PC-3 (cell line): ENCODE measurements around the gene GPR75. TPM values are rescaled to one million over a fixed set of nuclear protein-coding genes. Genes with fewer than 3 reads are reported as not detected.

ENCODE experiments used
- ATAC-seq: fragments of 200-7000 bp; cut with Tn5 transposase; 2 replicates; pipeline ENCODE4 v1.9.1; 2020; ENCODE audit warnings: mild to moderate bottlenecking, moderate library complexity
- BruUV-seq: library from RNA; stranded (reverse); fragments of 400-500 nt; replicated peaks from 2 replicates; lab custom pipeline; 2021; lab: Mats Ljungman, UMichigan
- CTCF ChIA-PET: fragments of 300-600 bp; sonication (Branson Sonifier 250); formaldehyde crosslinking; loops from one replicate; lab custom pipeline; 2022; ENCODE audit warnings: antibody characterized with exemption; lab: Charles Lee
- POLR2A ChIA-PET: fragments of 300-600 bp; sonication (Branson Sonifier 250); formaldehyde crosslinking; loops from one replicate; lab custom pipeline; 2022; ENCODE audit warnings: antibody characterized with exemption; ENCODE audit not compliant: unreplicated experiment; lab: Charles Lee
- DNase-seq: peaks from one replicate; pipeline ENCODE4 v3.0.0-alpha.2; 2015
- H2AFZ ChIP-seq: fragments of 300-600 bp; sonication (generic); 2 replicates; pipeline ENCODE4 v1.6.0; 2016; ENCODE audit warnings: antibody characterized with exemption, low read length
- H3F3A ChIP-seq: fragments of 300-600 bp; sonication (generic); one replicate; pipeline ENCODE4 v1.6.0; 2017; ENCODE audit warnings: antibody characterized with exemption, low read length, control low read depth, mild to moderate bottlenecking; ENCODE audit not compliant: unreplicated experiment
- H3K27ac ChIP-seq: fragments of 300-600 bp; sonication (generic); 2 replicates; pipeline ENCODE4 v1.5.1; 2016; ENCODE audit warnings: mild to moderate bottlenecking, low read length
- H3K27me3 ChIP-seq: fragments of 300-600 bp; sonication (generic); 2 replicates; pipeline ENCODE4 v1.6.1; 2016; ENCODE audit warnings: low read length, mixed read lengths
- H3K36me3 ChIP-seq: fragments of 300-600 bp; sonication (generic); 2 replicates; pipeline ENCODE4 v1.6.1; 2016; ENCODE audit warnings: low read depth, mixed run types, low read length, mixed read lengths
- H3K4me1 ChIP-seq: fragments of 300-600 bp; sonication (generic); 2 replicates; pipeline ENCODE4 v1.5.1; 2016; ENCODE audit warnings: low read length; ENCODE audit not compliant: insufficient read depth
- H3K4me2 ChIP-seq: fragments of 300-600 bp; sonication (generic); 2 replicates; pipeline ENCODE4 v1.6.0; 2016; ENCODE audit warnings: low read length
- H3K4me3 ChIP-seq: fragments of 300-600 bp; sonication (generic); 2 replicates; pipeline ENCODE4 v1.5.1; 2016; ENCODE audit warnings: mild to moderate bottlenecking, low read length, mixed read lengths
- H3K79me2 ChIP-seq: fragments of 300-600 bp; sonication (generic); 2 replicates; pipeline ENCODE4 v1.6.1; 2017; ENCODE audit warnings: low read length, mixed read lengths
- H3K9ac ChIP-seq: fragments of 300-600 bp; sonication (generic); 2 replicates; pipeline ENCODE4 v1.6.0; 2016; ENCODE audit warnings: mild to moderate bottlenecking, low read length
- H3K9me2 ChIP-seq: fragments of 300-600 bp; sonication (generic); replicated peaks from 2 replicates; pipeline ENCODE4 v1.6.1; 2016; ENCODE audit warnings: mixed run types, low read length, mixed read lengths
- H3K9me3 ChIP-seq: fragments of 300-600 bp; sonication (generic); 2 replicates; pipeline ENCODE4 v1.6.1; 2016; ENCODE audit warnings: low read length, mixed read lengths
- H4K20me1 ChIP-seq: fragments of 300-600 bp; sonication (generic); 2 replicates; pipeline ENCODE4 v1.6.1; 2016; ENCODE audit warnings: low read length, mixed read lengths
- EZH2 ChIP-seq: fragments of 300-600 bp; sonication (generic); IDR thresholded peaks from one replicate; pipeline ENCODE4 v1.6.1; 2017; ENCODE audit warnings: antibody characterized with exemption, mild to moderate bottlenecking, low read length; ENCODE audit not compliant: unreplicated experiment
- EZH2phosphoT487 ChIP-seq: fragments of 300-600 bp; sonication (generic); IDR thresholded peaks from 2 replicates; pipeline ENCODE4 v1.6.1; 2018; ENCODE audit warnings: mild to moderate bottlenecking, antibody characterized with exemption, low read length, borderline replicate concordance
- intact Hi-C: fragments of 100-400 bp; cut with micrococcal nuclease; formaldehyde crosslinking; loops from 2 replicates; pipeline ENCODE4 v1.9.0; 2023
- microRNA-seq: library from miRNA; unstranded; fragments of <30 nt; microRNA quantifications from one replicate; pipeline ENCODE4 v1.1.0, GENCODE V29; 2020; ENCODE audit not compliant: unreplicated experiment
- total RNA-seq: library from RNA; depleted of rRNA; stranded (reverse); fragments of >200 nt; gene quantifications from 2 replicates; pipeline ENCODE4 v1.2.3, GENCODE V29; 2014; rRNA removed
- TF ChIP-seq, protein P1 (sequence below): fragments of 300-600 bp; sonication (generic); conservative IDR thresholded peaks from 2 replicates; pipeline ENCODE4 v1.5.1; 2017; ENCODE audit warnings: antibody characterized with exemption, low read depth, mild to moderate bottlenecking, low read length

GPR75 gene
- total RNA-seq, 1 experiment from 2014 or later = 1.5 TPM

DNA sequence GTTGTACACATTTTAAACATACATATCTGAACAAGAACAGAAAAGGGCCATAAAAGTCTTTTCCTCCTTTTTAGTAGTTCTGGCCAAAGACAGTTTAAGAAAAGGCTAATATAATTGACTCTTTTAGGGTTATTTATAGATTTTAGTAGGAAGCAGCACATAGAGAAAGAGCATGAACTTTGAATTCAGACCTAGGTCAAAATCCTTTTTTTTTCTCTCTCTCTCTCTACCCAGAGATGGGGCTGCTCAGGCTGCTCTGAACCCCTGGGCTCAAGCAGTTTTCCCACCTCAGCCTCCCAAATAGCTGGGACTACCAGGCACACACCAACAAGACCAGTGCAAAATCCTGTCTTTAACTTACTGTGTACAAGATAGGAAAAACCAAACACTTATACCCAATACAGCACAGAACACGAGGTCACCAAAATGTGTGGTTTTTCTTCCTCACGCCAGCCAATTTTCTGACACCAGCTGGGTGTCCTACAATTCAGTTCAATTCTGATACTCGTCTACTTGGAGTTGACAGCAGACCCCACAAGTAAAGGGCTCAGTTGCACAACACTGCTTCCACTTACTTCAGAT lies 40.8 kb downstream of the GPR75 start:
- ATAC-seq (no peak), DNase-seq (no peak)
- no peaks in the 10 kb centered on the region for H4K20me1 ChIP-seq
- no TSS peak for BruUV-seq
- intact Hi-C loops = no loop called here
- H3K4me1 ChIP-seq = no peaks in the 10 kb centered on the region
- H2AFZ ChIP-seq = no peak overlapping the region
- H3K27me3 ChIP-seq = no peaks in the 10 kb centered on the region
- TF ChIP-seq EZH2phosphoT487 = no peak
- H3K4me2 ChIP-seq = no peak overlapping the region
- H3K9ac ChIP-seq = no peak overlapping the region
- H3K4me3 ChIP-seq = no peak overlapping the region
- POLR2A ChIA-PET = no interaction called here
- no peaks in the 10 kb centered on the region for H3F3A ChIP-seq
- CTCF ChIA-PET = no interaction called here
- H3K79me2 ChIP-seq = no peaks in the 10 kb centered on the region
- H3K9me3 ChIP-seq = no peaks in the 10 kb centered on the region
- H3K36me3 ChIP-seq = peaks cover 18% of the 10 kb centered on the region
- H3K27ac ChIP-seq = no peak overlapping the region
- no peaks in the 10 kb centered on the region for H3K9me2 ChIP-seq

DNA sequence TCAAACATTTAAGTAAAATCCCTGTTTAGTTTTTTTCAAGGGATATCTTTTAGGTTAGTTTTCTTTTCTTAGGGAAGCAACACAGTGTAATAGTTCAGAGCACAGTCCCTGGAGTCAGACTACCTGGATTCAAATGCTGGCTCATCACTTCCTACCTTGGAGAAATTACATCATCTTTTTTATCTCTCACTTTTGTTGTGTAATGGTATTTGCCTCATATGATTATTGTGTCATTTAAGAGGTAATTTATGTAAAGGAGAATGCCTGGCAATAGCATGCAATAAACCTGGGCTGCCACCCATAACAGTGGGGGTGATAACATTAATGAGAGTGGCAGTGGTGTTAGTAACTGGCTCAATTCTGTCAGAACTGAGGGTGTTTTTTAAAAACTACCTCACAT lies 46.6 kb downstream of the GPR75 start:
- no peaks in the 10 kb centered on the region for H3K27me3 ChIP-seq
- H3F3A ChIP-seq = no peaks in the 10 kb centered on the region
- no TSS peak for BruUV-seq
- H3K4me3 ChIP-seq = no peak overlapping the region
- ATAC-seq (no peak), DNase-seq (no peak)
- H3K4me1 ChIP-seq = no peaks in the 10 kb centered on the region
- no peak overlapping the region for H3K9ac ChIP-seq
- no peaks in the 10 kb centered on the region for H3K9me3 ChIP-seq
- POLR2A ChIA-PET = no interaction called here
- no peak overlapping the region for H3K4me2 ChIP-seq
- intact Hi-C loops = no loop called here
- H3K27ac ChIP-seq = no peak overlapping the region
- no peaks in the 10 kb centered on the region for H3K79me2 ChIP-seq
- no peaks in the 10 kb centered on the region for H4K20me1 ChIP-seq
- TF ChIP-seq EZH2phosphoT487 (no peak), EZH2 (no peak)
- TF ChIP-seq, protein P1, sequence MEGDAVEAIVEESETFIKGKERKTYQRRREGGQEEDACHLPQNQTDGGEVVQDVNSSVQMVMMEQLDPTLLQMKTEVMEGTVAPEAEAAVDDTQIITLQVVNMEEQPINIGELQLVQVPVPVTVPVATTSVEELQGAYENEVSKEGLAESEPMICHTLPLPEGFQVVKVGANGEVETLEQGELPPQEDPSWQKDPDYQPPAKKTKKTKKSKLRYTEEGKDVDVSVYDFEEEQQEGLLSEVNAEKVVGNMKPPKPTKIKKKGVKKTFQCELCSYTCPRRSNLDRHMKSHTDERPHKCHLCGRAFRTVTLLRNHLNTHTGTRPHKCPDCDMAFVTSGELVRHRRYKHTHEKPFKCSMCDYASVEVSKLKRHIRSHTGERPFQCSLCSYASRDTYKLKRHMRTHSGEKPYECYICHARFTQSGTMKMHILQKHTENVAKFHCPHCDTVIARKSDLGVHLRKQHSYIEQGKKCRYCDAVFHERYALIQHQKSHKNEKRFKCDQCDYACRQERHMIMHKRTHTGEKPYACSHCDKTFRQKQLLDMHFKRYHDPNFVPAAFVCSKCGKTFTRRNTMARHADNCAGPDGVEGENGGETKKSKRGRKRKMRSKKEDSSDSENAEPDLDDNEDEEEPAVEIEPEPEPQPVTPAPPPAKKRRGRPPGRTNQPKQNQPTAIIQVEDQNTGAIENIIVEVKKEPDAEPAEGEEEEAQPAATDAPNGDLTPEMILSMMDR = no peak
- H2AFZ ChIP-seq = no peak overlapping the region
- no peaks in the 10 kb centered on the region for H3K9me2 ChIP-seq
- H3K36me3 ChIP-seq = peaks cover 39% of the 10 kb centered on the region
- CTCF ChIA-PET = no interaction called here

DNA sequence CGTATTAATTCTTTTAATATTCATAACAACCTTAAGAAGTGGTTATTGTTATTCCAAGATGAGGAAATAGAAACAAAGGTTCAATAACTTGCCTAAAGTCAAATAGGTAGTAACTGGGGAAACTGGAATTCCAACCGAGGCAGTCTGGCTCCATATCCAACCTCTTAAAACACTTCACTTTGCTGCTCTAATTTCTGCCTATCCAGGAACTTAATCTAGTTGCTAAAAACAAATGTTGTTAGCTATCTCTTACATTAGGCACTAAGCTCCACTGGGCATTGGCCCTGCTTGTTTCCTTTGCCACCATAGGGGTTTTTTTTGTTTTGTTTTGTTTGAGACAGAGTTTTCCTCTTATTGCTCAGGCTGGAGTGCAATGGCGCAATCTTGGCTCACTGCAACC lies 48.2 kb downstream of the GPR75 start:
- no peaks in the 10 kb centered on the region for H3K9me3 ChIP-seq

More for the DNA sequence above, 48.2 kb downstream of the GPR75 start:
- ChIA-PET POLR2A (no interaction called here), CTCF (no interaction called here)
- no peak for DNase-seq
- ATAC-seq = no peak
- Histone ChIP-seq H3F3A (no peaks in the 10 kb centered on the region), H3K36me3 (peaks cover 36% of the 10 kb centered on the region), H3K9ac (no peak overlapping the region), H3K4me1 (no peaks in the 10 kb centered on the region), H3K4me2 (no peak overlapping the region), H4K20me1 (no peaks in the 10 kb centered on the region), H3K9me2 (no peaks in the 10 kb centered on the region), H3K4me3 (no peak overlapping the region), H3K27me3 (no peaks in the 10 kb centered on the region), H3K79me2 (no peaks in the 10 kb centered on the region), H3K27ac (no peak overlapping the region), H2AFZ (no peak overlapping the region)
- BruUV-seq = no TSS peak
- TF ChIP-seq, protein P1 = no peak
- TF ChIP-seq EZH2 = no peak
- no peak for TF ChIP-seq EZH2phosphoT487
- intact Hi-C loops = no loop called here

Small RNAs within 50 kb of the gene (microRNA-seq; reads per million reads assigned to microRNA genes)
- gene MIR3682 = not detected

Other genes starting within 250 kb of the GPR75 start
- gene CHAC2, start 92.2 kb downstream of the GPR75 start, total RNA-seq = 16.0 and 17.2 TPM in 2 replicates
- gene ASB3, start 73.0 kb downstream of the GPR75 start, total RNA-seq = 9.3 and 11.9 TPM in 2 replicates
- 56.8 and 97.1 TPM in 2 replicates for gene ERLEC1, start 72.9 kb downstream of the GPR75 start, total RNA-seq
- 54.7 and 70.6 TPM in 2 replicates for gene PSME4, start 111.0 kb upstream of the GPR75 start, total RNA-seq